D341Med (cell line): Measurements from ENCODE around the gene FAM13B.
"Not testable (repeated sequence)": the region's sequence is repeated elsewhere in the genome, so short reads cannot be mapped to it uniquely, and the experiment has no call there.

Source experiments
- DNase-seq: peaks from one replicate; pipeline ENCODE4 v3.0.0; 2012; ENCODE audit warnings: low spot score

The FAM13B gene

GRCh38 chr5:137975208-137975607, 57.7 kb downstream of the FAM13B start:
- no peak for DNase-seq

- not testable (repeated sequence) for DNase-seq
These were observed 62.5 kb downstream of the FAM13B start for GRCh38 chr5:137970384-137970783.

- DNase-seq, result no peak
These were observed 72.1 kb downstream of the FAM13B start for GRCh38 chr5:137960819-137961218.

- DNase-seq, result no peak
These were observed 72.7 kb downstream of the FAM13B start for GRCh38 chr5:137960141-137960540.

- DNase-seq, result no peak
These were observed 73.4 kb downstream of the FAM13B start for GRCh38 chr5:137959488-137959887.

GRCh38 chr5:137957948-137958347, 74.9 kb downstream of the FAM13B start:
- no peak for DNase-seq

GRCh38 chr5:137954131-137954879, 78.6 kb downstream of the FAM13B start:
- no peak for DNase-seq

- no peak for DNase-seq
These were observed 87.1 kb downstream of the FAM13B start for GRCh38 chr5:137945825-137946224.

- not testable (repeated sequence) for DNase-seq
These were observed 88.6 kb downstream of the FAM13B start for GRCh38 chr5:137944280-137944679.

GRCh38 chr5:137939331-137939730, 93.5 kb downstream of the FAM13B start:
- no peak for DNase-seq

GRCh38 chr5:137938751-137939143, 94.1 kb downstream of the FAM13B start:
- no peak for DNase-seq

- no peak for DNase-seq
These were observed 94.7 kb downstream of the FAM13B start for GRCh38 chr5:137937994-137938750.

- DNase-seq, result no peak
These were observed 97.2 kb downstream of the FAM13B start for GRCh38 chr5:137935694-137936093.

- no peak for DNase-seq
These were observed 97.7 kb downstream of the FAM13B start for GRCh38 chr5:137935190-137935589.

- DNase-seq, result no peak
These were observed 99.4 kb downstream of the FAM13B start for GRCh38 chr5:137933491-137933911.

GRCh38 chr5:137932800-137933199, 100.1 kb downstream of the FAM13B start:
- DNase-seq, result no peak

GRCh38 chr5:137923856-137924255, 109.0 kb downstream of the FAM13B start:
- DNase-seq, result no peak

GRCh38 chr5:137921931-137922330, 110.9 kb downstream of the FAM13B start:
- DNase-seq, result no peak

- DNase-seq, result no peak
These were observed 116.0 kb downstream of the FAM13B start for GRCh38 chr5:137916923-137917322.

- DNase-seq, result no peak
These were observed 118.1 kb downstream of the FAM13B start for GRCh38 chr5:137914758-137915157.

GRCh38 chr5:137902408-137903133, 130.3 kb downstream of the FAM13B start:
- no peak for DNase-seq

- no peak for DNase-seq
These were observed 131.7 kb downstream of the FAM13B start for GRCh38 chr5:137901011-137901817.
